HCT116 (cell line): ENCODE results near the gene KIN.

Experiments used
- CEBPB ChIP-seq: IDR thresholded peaks from 2 replicates; pipeline ENCODE4 v1.6.1; 2012; ENCODE audit warnings: low read depth
- ELF1 ChIP-seq: IDR thresholded peaks from 2 replicates; pipeline ENCODE4 v1.6.1; 2012; ENCODE audit warnings: low read depth, borderline replicate concordance
- EZH2 ChIP-seq: fragments of 200-600 bp; sonication (generic); IDR thresholded peaks from 2 replicates; pipeline ENCODE4 v1.6.1; 2017; ENCODE audit warnings: antibody characterized with exemption, mixed run types
- EZH2phosphoT487 ChIP-seq: fragments of 200-600 bp; IDR thresholded peaks from 2 replicates; pipeline ENCODE4 v1.6.1; 2018; ENCODE audit warnings: antibody characterized with exemption, borderline replicate concordance
- POLR2A ChIP-seq: IDR thresholded peaks from 2 replicates; pipeline ENCODE4 v1.7.0; 2011; ENCODE audit warnings: borderline replicate concordance; ENCODE audit not compliant: insufficient read depth, insufficient read length; ENCODE audit errors: extremely low read depth
- POLR2AphosphoS5 ChIP-seq: IDR thresholded peaks from 2 replicates; pipeline ENCODE4 v1.6.1; 2011; ENCODE audit warnings: mild to moderate bottlenecking, low read depth, low read length, moderate library complexity
- RAD21 ChIP-seq: IDR thresholded peaks from 2 replicates; pipeline ENCODE4 v1.6.1; 2012; ENCODE audit warnings: low read depth, mild to moderate bottlenecking
- SIN3A ChIP-seq: IDR thresholded peaks from 2 replicates; pipeline ENCODE4 v1.6.1; 2012; ENCODE audit warnings: low read depth
- SP1 ChIP-seq: IDR thresholded peaks from 2 replicates; pipeline ENCODE4 v1.6.1; 2012; ENCODE audit warnings: low read depth
- YY1 ChIP-seq: IDR thresholded peaks from 2 replicates; pipeline ENCODE4 v1.6.1; 2011; ENCODE audit warnings: low read length, low read depth, moderate library complexity, mild to moderate bottlenecking; ENCODE audit not compliant: insufficient replicate concordance; ENCODE audit errors: extremely low read depth
- ZFX ChIP-seq: fragments of 450-650 bp; IDR thresholded peaks from 2 replicates; pipeline ENCODE4 v1.6.1; 2017
- TF ChIP-seq, protein P1 (sequence below), 3 experiments: fragments of 200-600 bp in 1 of 3; sonication (generic) in 1 of 3; IDR thresholded peaks in 2 of 3; conservative IDR thresholded peaks in 1 of 3; 2 replicates each; pipeline ENCODE4 v1.5.1; 2012 to 2017; ENCODE audit warnings: low read depth in 2 of 3, low read length in 2 of 3, antibody characterized with exemption in 1 of 3, borderline replicate concordance in 1 of 3, control low read depth in 1 of 3, mild to moderate bottlenecking in 1 of 3, mixed read lengths in 1 of 3, mixed run types in 1 of 3, moderate library complexity in 1 of 3; ENCODE audit not compliant: insufficient read depth in 1 of 3
- TF ChIP-seq, protein P2 (sequence below): IDR thresholded peaks from 2 replicates; pipeline ENCODE4 v1.6.1; 2012; ENCODE audit warnings: low read depth

DNA sequence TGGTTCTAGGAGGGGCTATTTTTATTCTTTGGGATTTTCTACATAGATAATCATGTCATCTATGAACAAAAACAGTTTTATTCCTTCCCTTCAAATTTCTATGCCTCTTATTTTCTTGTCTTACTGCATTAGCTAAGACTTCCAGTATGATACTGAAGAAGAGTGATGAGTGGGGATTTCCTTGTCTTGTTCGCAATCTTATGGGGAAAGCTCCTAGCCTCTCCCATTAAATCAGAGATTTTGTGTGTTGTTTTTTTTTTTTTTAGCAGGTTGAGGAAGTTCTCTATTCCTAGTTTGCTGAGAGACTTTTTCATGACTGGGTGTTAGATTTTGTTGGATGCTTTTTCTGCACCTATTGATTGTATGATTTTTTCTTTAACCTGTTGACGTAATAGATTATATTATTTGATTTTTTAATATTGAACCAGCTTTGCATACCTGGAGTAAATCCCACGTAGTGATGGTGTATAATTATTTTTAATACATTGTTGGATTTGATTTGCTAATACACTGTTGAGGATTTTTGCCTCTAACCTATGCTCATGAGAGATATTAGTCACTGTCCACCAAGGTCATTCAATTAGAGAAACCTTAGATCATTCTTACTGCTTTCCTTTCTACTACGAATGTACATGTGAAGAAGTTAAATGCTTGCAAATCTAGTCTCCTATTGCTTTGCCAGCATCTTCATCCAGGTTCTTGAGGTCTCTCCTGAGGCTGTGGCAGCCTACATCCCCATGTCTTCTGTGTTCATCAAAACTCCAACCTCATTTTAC is 6.6 kb upstream of the KIN start:
- TF ChIP-seq, protein P1, sequence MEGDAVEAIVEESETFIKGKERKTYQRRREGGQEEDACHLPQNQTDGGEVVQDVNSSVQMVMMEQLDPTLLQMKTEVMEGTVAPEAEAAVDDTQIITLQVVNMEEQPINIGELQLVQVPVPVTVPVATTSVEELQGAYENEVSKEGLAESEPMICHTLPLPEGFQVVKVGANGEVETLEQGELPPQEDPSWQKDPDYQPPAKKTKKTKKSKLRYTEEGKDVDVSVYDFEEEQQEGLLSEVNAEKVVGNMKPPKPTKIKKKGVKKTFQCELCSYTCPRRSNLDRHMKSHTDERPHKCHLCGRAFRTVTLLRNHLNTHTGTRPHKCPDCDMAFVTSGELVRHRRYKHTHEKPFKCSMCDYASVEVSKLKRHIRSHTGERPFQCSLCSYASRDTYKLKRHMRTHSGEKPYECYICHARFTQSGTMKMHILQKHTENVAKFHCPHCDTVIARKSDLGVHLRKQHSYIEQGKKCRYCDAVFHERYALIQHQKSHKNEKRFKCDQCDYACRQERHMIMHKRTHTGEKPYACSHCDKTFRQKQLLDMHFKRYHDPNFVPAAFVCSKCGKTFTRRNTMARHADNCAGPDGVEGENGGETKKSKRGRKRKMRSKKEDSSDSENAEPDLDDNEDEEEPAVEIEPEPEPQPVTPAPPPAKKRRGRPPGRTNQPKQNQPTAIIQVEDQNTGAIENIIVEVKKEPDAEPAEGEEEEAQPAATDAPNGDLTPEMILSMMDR (IDR thresholded peaks at IDR 0.05 in 2 of 3, conservative IDR thresholded peaks at IDR 0.05 in 1 of 3; ENCODE audit: borderline replicate concordance in 1 of 3, insufficient read depth in 1 of 3, low read depth in 2 of 3, low read length in 2 of 3), result no peak
- TF ChIP-seq POLR2AphosphoS5 (no peak), SP1 (no peak), SIN3A (no peak), POLR2A (no peak), EZH2phosphoT487 (no peak), RAD21 (no peak), CEBPB (no peak), EZH2 (no peak), ELF1 (no peak), ZFX (no peak), YY1 (no peak)
- TF ChIP-seq, protein P2, sequence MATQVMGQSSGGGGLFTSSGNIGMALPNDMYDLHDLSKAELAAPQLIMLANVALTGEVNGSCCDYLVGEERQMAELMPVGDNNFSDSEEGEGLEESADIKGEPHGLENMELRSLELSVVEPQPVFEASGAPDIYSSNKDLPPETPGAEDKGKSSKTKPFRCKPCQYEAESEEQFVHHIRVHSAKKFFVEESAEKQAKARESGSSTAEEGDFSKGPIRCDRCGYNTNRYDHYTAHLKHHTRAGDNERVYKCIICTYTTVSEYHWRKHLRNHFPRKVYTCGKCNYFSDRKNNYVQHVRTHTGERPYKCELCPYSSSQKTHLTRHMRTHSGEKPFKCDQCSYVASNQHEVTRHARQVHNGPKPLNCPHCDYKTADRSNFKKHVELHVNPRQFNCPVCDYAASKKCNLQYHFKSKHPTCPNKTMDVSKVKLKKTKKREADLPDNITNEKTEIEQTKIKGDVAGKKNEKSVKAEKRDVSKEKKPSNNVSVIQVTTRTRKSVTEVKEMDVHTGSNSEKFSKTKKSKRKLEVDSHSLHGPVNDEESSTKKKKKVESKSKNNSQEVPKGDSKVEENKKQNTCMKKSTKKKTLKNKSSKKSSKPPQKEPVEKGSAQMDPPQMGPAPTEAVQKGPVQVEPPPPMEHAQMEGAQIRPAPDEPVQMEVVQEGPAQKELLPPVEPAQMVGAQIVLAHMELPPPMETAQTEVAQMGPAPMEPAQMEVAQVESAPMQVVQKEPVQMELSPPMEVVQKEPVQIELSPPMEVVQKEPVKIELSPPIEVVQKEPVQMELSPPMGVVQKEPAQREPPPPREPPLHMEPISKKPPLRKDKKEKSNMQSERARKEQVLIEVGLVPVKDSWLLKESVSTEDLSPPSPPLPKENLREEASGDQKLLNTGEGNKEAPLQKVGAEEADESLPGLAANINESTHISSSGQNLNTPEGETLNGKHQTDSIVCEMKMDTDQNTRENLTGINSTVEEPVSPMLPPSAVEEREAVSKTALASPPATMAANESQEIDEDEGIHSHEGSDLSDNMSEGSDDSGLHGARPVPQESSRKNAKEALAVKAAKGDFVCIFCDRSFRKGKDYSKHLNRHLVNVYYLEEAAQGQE, result no peak
